Mucosa of descending colon (tissue), 3 donors: ENCODE data around the gene PCBP1. TPM values are rescaled to one million over a fixed set of nuclear protein-coding genes. Genes with fewer than 3 reads are reported as not detected.

Experiments
- ATAC-seq: fragments of 200-7000 bp; cut with Tn5 transposase; one replicate; pipeline ENCODE4 v1.9.1; 2020; ENCODE audit warnings: mild to moderate bottlenecking, moderate library complexity
- DNase-seq, 3 donors: peaks; one replicate each; pipeline ENCODE4 v3.0.0-alpha.2; 2020
- H3K36me3 ChIP-seq: fragments of 200-600 bp; one replicate; pipeline ENCODE4 v1.8.0; 2021; ENCODE audit warnings: low read depth, mild to moderate bottlenecking
- H3K4me1 ChIP-seq: fragments of 200-600 bp; one replicate; pipeline ENCODE4 v1.8.0; 2021; ENCODE audit warnings: low read depth, mild to moderate bottlenecking
- H3K4me3 ChIP-seq: fragments of 200-600 bp; one replicate; pipeline ENCODE4 v1.8.0; 2021; ENCODE audit warnings: mild to moderate bottlenecking
- H3K9me3 ChIP-seq: fragments of 200-600 bp; one replicate; pipeline ENCODE4 v1.8.0; 2021; ENCODE audit warnings: mild to moderate bottlenecking
- CTCF ChIP-seq: fragments of 200-600 bp; IDR thresholded peaks from one replicate; pipeline ENCODE4 v1.8.0; 2022; ENCODE audit warnings: antibody characterized with exemption, mild to moderate bottlenecking
- intact Hi-C, 2 donors: fragments of 100-400 bp; cut with DNase I in 1 of 2; cut with micrococcal nuclease in 1 of 2; formaldehyde crosslinking; loops; one replicate each; pipeline versions ENCODE4 v1.11.0 to v1.11.1; 2022; cut with DNase I, micrococcal nuclease
- total RNA-seq, 3 donors: library from RNA; stranded (reverse); fragmentation: NEBNext Ultra II Directional in 2 of 3; extraction: Animal tissue kit (Norgen Biotek cat#: 25700) in 2 of 3; gene quantifications; one replicate each; pipeline versions ENCODE4 v1.2.1 to v1.2.4, GENCODE V29; 2021 to 2023
- donor health status: DM: no; HTN: no; CAD: no; lungs with moderate emphysema.
- donor health status: DM: no; HTN: no; CAD: no.
- donor health status: DM: no; HTN: yes; CAD: no.

The PCBP1 gene
- total RNA-seq, 3 donors from 2014 or later: 243 to 383 (median 266) TPM

- no peak for TF ChIP-seq CTCF
- H3K4me1 ChIP-seq: peaks cover 6% of the 10 kb centered on the region
- no peaks in the 10 kb centered on the region for H3K36me3 ChIP-seq
- DNase-seq: no peak
- intact Hi-C loops: no loop called here
- H3K4me3 ChIP-seq: no peak overlapping the region
- peak; percentile 40 for ATAC-seq
- H3K9me3 ChIP-seq: no peaks in the 10 kb centered on the region
These were observed 28.6 kb downstream of the PCBP1 start for GRCh38 chr2:70115646-70116442.

GRCh38 chr2:70116936-70117552 is 29.8 kb downstream of the PCBP1 start:
- no peaks in the 10 kb centered on the region for H3K9me3 ChIP-seq
- DNase-seq (no peak), ATAC-seq (no peak)
- intact Hi-C loops: no loop called here
- peaks cover 6% of the 10 kb centered on the region for H3K4me1 ChIP-seq
- H3K36me3 ChIP-seq: no peaks in the 10 kb centered on the region
- no peak overlapping the region for H3K4me3 ChIP-seq
- no peak for TF ChIP-seq CTCF

- TF ChIP-seq CTCF: no peak
- Histone ChIP-seq H3K36me3 (no peaks in the 10 kb centered on the region), H3K4me3 (no peak overlapping the region), H3K9me3 (no peaks in the 10 kb centered on the region), H3K4me1 (peaks cover 14% of the 10 kb centered on the region)
- peak; percentile 34 for ATAC-seq
- intact Hi-C loops: no loop called here
- no peak for DNase-seq
These were observed 31.6 kb downstream of the PCBP1 start for GRCh38 chr2:70118798-70119454.

GRCh38 chr2:70121627-70122372 is 34.5 kb downstream of the PCBP1 start:
- Histone ChIP-seq H3K36me3 (no peaks in the 10 kb centered on the region), H3K4me1 (peaks cover 14% of the 10 kb centered on the region), H3K9me3 (no peaks in the 10 kb centered on the region), H3K4me3 (no peak overlapping the region)
- no peak for TF ChIP-seq CTCF
- intact Hi-C loops: no loop called here
- no peak for ATAC-seq
- DNase-seq: no peak

- Histone ChIP-seq H3K4me1 (peaks cover 14% of the 10 kb centered on the region), H3K9me3 (no peaks in the 10 kb centered on the region), H3K4me3 (no peak overlapping the region), H3K36me3 (no peaks in the 10 kb centered on the region)
- DNase-seq (no peak), ATAC-seq (no peak)
- no peak for TF ChIP-seq CTCF
- intact Hi-C loops: no loop called here
These were observed 35.2 kb downstream of the PCBP1 start for GRCh38 chr2:70122470-70122869.
